M059J (cell line): ENCODE data around the gene ASTN2. TPM values are rescaled to one million over a fixed set of nuclear protein-coding genes. Genes with fewer than 3 reads are reported as not detected.

Experiments used
- DNase-seq: peaks from one replicate; pipeline ENCODE4 v3.0.0-alpha.2; 2012; ENCODE audit warnings: low read depth
- total RNA-seq: library from RNA; depleted of rRNA; stranded (reverse); fragments of >200 nt; shearing (Covaris generic); gene quantifications from 2 replicates; pipeline ENCODE4 v1.2.3, GENCODE V29; 2014

Gene ASTN2
- total RNA-seq, 1 experiment from 2014 or later, result 4.2 TPM

DNA sequence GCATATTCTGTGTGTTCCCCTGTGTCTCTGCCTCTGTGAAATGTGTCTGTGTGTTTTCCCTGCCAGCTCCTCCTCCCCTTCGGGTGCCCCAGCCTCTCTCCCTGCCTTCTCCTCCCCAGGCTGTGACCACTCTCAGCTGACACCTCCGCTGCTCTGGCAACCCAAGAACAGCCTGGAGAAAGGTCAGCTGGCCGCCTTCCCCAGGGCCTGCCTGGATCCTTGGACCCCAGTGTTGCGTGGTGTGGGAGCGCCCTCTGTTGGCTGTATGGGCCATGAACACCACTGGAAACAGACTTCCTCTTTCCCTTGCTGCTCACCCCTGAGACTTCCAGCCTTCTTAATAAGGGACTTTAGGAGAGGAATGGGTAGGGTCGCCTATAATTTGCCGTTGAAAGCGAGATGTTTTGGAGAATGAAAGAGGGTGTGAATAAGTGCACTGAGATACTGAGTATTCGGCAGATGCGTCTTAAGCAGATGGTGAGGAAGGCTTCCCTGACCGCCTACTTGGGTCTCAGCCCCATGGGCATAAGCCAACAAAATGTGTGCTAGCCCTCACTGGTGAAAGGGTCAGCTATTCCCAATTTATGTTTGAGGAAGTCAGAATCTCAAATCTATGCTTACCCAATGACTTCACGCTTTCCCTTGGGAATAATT is 842.6 kb downstream of the ASTN2 start:
- peak; percentile 72 for DNase-seq

DNA sequence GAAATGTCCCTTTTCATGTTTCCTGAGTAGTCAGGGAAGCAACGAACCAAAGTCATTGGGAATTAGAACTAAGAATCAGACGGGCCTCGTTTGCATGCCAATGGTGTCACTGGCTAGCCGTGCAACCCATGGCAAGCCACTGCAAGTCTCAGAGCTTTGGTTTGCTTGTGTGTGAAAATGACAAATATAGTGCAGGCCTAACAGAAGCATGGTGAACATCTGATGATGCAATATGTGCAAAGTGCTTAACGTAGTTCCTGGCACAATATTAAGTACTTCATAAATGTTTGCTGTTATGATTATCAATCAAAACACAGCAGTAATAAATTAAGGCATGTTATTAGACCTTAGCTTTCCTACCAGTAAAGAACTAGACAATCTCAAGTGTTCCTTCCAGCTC is 845.7 kb downstream of the ASTN2 start:
- DNase-seq, result no peak

DNA sequence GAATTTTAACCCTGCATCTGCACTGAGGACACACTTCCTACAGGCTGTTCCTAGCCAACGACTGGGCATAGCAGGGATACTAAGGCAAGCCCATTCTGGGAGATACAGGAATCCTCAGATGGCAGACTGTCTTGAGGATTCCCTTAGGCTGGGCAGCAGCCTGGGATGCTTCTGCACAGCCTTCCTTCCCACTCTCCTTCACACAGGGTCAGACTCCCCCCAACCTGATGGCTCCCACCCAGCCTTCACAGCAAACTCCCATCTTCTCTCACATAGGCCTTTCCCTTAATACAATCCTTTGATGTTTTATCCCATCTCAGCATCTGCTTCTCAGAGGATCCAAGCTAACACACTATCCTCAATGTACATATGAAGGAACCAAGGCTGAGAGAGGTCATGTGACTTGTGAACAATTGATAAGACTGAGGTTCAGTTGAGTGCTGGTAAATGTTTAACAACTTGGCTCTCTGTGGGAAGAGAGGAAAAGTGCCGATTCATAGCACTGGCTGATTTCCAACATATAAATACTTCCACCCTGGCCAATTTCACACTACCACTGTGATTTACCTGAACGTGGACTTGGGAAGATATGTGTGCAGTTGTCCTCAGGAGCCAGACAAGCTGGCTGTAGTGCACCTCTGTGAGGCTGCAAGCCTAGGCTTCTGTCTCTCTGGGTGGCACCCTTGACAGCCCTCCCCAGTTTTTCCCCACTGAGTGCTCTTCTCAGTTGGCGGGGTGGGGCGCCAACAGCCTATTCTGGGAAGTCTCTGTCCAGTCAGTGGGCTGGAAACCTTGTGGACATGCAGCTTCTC is 848.0 kb downstream of the ASTN2 start:
- no peak for DNase-seq

DNA sequence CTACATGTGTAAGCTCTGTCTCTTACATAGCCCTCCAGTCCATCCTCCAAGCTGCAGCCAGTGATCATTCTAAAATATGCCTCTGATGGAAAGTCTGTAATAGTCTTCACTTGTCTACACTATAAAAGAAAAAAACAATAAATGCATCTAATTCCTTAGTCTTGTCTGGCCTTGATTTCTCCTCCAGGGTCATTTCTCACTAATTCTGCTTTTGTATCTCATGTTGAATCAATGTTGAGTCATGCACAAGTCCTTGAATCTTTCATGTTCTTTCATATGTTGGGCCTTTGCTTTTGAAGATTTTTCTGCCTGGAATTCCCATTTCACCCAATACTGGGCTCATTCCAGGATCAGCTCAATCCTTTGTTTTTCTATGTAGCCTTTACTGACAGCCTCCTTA is 848.9 kb downstream of the ASTN2 start:
- DNase-seq, result no peak

DNA sequence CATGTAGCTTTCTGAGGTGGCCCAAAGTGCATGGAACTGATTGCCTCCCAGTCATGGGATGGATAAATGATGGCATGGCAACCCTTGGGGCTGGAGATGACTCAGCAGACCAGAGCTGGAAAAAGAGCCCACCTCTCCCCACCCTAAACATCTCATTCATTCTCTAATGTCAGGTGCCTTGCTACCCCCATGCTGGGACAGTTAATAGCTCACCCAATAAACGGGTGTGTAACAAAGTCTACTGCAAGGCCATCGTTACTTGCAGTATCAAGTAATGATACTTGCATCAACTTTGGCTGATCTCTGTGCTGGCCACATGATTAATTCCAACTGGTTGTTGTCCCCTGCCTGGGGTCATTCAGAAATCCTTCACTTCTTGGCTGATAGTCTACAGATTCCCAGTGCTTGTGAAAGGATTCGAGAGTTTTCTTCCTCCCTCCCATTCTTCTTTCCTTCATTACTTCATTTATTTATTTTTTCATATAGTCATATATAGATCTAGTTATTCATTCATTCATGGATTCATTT is 850.5 kb downstream of the ASTN2 start:
- no peak for DNase-seq

DNA sequence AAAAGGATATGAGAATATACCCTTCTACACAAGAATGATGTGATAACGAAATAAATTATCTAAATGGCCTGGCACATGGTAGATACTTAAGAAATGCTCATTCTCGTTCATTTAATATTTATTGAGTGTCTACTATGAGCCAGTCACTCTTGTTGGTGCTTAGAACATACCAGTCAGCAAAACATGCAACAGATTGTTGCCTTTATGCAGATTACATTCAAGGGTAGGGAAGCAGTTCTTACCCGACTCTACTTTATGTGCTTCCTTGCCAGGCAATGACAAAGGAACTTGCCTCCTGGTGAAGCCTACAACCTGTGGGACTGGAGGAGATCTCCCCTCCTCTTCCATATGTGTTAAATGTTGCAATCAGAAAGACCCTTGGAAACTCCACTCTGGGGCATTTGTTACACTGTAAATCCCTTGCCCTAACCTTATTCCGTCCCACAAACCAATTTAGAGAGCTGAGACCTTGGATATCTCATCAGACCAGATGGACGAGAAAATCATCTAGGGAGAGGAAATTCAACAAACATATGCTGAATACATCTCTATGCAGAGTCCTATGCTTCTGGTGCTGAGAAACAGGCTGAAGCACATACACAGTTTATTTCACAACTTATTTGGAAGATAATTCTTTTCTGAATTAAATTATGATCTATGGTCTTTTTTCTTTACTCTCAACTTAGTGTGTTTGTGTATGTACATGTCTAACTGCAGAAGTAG is 855.9 kb downstream of the ASTN2 start:
- no peak for DNase-seq

DNA sequence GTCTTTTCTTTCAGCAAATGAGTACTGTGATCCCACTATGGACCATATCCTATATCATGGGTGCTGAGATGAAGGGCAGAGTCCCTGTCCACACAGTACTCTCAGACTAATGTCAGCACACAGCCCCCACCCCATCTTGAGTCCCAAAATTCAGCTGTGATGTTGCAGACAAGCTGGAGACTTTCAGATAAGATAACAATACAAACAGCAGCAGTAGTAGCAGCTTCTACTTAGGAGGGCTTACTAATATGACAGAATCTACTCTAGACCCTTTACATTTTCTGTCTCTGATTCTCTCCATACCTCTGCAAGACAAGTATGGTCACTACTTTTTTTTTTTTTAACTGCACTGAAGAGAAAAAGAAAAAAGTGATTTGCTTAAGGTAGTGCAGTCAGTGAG is 856.8 kb downstream of the ASTN2 start:
- no peak for DNase-seq

DNA sequence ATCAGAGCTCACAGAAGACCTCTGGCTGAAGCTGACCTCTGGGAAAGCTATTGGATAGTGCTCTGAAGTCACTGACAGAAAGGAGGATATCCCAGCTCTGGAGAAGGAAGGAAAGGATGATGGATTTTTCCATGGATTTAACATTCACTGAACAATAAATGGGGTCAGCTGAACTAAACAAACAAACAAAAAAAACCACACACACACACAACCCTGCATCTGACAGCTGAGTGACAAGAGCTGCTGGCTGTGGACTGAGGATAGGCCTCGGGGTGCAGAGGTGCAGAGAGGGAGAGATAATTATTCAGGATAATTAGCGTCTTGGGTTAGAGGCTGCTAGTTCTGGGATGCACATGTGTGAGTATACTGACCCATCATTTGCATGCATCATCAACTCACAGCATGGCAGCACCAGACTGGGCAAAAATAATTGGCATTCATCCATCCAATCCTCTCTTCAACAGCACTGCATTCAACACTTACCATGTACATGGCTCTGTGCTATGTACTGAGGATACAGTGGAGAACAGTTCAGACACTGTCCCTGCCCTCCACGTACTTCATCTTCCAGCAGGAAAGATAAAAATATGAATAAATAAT is 859.2 kb downstream of the ASTN2 start:
- DNase-seq, result no peak

DNA sequence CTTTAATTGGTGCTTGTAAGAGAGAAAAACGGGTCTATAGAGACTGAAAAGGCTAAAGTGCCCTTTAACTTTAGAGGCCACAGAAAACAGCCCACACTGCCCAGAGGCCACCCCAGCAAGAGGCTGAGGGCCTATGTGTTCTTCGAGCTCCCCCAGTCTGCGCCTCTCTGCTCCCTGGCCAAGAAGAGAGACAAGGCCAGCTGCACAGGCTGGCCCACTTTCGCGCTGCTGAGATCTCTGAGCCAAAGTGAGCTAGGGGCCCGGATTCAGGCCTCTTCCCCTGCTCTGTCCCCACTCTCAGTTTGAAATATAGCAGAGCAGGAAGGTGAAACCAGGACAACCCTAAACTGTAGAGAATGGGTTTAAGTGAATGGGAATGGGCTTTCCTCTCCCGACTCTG is 859.7 kb downstream of the ASTN2 start:
- no peak for DNase-seq

DNA sequence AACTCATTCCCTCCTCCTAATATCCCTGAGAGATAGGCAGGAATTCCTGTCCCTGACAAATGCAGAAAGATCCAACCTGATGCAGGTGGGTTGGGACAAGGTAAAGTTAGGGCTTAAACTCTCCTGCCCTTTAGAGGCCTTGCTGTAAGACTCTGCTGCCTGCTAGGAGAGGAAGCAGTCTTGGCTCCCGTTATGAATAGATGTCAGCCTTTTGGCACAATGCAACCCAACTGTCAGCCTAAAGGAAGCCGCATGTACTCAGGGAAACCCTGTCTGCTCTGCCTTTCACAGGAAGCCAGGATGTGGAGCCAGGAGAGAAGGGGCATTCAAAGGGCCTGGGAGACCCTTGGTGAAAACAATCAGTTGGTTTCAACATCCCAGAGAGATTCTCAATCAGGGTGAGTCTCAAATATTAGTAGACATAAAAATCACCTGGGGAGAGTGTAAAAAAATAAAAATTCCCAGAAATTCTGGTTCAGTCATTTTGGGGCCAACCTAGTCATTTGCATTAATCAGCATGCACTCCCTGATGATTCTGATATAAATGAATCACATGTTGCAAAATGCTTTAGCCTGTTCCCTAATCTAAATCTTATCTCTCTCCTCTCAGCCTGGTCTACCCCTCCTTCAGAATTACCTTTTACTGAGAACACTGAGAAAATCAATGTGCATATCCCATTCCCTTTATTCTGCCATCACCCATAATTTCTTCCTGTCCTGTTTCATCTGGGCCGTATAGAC is 864.0 kb downstream of the ASTN2 start:
- DNase-seq, result peak; percentile 73

DNA sequence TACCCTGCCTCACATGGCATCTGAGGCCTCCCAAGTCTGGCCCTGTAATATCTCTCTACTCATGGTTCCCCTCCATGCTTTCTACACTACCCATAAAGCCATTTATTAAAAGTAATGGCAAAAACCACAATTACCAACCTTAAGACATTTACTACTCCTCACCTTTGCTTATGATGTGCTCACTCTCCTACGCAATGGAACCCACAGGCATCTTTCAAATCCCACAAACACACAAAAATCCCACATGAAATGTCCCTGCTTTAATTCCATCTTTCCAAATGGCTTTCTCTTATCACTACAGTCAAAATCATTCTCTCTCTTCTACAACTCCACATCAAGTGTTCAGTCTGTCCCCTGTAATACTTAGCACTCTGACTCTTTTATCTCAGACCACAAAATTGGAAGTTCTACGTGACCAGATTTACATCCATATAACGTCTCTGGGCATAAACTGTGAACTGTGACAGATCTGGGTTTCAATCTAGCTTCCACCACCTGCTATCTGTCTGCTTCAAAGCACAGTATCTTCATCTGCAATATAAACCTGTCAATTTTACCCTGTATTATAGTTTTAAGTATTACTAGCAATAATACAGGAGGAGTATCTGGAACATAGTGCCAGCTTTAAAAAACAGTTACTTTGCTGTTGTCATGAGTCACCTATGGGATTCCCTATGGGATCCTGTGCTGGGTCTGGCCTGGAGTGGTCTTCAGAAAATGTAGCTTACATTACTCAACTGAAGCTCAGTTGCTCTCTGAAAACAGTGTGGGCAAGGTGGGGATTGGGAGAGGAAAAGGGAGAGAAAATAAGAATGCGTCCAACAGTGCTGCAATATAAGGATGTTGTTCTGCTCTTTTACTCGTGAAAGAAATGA is 864.8 kb downstream of the ASTN2 start:
- peak; percentile 42 for DNase-seq

DNA sequence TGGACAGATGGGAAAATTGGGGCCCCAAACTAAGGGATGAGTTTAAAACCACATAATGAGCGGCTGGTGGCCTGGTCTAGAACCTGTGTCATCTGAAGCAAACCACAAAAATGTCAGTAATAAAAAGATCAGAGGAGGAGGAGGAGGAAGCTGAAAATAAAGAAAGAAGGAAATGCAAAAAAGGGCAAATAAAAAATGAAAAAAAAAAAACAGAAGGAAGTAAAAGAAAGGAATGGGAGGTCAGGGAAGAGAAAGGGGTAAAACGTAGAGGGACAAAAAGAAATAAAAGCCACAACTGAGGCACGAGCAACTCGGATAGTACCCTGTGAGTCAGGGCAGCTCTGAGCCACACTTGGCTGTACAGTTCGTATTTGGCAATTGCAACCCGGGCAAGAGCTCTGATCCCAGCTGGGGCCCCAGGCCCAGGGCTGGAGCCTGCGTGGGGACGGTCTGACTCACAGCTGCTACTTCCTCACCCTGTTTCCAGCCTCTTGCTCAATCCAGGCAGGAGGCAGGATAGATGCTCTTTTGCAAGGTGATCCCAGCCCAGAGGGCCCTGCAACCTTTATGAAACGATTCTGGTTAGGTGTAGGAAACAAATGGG is 865.7 kb downstream of the ASTN2 start:
- peak; percentile 97 for DNase-seq

DNA sequence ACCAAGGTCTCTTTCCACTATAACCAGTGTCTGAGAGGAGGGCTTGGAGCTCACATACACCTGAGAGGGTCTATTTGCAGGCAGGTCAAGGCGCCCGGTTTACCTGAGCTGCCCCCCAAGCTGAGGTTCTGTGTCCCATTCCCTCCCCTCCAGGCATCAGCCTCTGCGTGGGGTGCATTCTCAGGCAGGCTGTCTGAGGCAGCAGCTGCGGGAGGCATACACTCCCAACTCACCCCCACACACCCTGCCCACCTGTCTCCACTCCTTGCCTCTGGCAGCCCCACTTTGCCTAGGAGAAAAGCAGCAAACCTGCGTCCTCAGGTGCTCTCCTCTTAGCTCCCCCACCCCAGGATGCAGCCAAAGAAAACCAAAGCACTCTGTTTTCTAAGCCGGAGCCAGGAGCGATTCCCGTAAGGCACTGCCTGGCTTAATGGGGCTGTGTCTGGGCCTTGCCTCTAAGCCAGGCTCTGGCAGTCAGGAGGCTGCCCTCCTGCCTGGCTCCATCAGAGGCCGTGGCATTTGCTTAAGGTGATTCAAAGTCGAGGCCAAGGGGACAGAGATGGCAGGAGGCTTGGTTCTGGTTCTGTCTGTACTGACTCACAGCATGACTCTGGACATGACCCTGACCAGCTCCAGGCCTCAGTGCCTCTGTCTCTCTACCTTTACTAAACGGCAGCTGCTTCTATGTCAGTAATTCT is 867.0 kb downstream of the ASTN2 start:
- DNase-seq, result no peak

DNA sequence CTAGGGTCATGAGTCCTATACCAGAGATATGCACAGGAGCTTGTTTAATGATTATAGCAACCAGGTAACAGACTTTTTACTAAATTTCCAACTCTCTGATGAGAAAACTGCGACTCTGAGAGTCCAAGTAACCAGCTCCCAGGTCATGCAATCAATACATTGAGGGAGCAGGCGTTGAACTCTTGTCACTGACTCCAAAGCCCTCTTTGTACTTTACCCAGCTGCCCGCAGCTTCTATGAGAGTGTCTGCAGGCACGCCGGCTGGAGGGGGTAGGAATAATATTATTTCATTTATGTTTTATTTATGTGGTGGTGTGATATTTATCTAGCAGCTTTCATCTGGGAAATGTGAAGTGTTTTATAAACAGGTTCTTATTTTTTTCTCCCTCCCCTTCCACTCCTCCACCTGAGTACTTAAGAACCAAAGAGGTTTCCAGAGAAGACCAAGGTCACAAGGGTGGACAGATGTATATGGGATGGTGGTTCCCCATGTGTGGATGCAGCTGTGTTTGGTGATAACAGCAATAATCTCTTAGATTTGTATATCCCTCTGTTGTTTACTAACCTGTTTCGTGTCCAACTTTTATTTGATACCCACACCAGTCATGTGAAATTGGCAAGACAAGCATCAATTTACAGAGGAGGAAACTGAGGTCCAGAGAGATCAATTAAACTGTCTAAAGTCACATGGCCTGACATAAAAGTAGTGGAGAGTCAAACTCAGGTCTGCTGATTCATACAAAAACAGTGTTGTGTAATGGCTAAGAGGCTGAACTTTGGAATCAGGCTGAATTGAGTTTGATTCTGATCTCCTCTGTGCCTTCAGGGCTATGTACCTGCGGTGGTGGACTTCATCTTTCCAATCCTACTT is 867.9 kb downstream of the ASTN2 start:
- DNase-seq, result peak; percentile 33

DNA sequence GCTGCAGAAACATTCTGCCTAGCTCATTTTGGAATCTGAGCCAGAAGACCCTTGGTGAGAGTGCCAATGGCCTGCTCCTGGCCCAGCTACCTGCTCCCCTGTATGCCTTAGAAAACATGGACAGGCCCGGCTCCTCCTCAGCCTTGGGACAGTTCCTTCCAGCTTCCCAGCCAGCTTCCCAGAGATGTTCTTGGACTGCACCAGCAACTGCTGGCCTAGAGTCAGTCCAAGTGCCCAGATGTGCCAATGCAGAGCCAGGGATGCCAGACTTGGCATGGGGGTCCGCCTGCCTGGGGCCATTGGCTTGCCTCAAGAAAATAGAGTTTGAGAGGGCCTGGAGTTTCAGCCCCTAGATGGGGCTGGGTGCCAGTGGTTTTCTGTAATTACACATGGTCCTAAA is 870.0 kb downstream of the ASTN2 start:
- no peak for DNase-seq

DNA sequence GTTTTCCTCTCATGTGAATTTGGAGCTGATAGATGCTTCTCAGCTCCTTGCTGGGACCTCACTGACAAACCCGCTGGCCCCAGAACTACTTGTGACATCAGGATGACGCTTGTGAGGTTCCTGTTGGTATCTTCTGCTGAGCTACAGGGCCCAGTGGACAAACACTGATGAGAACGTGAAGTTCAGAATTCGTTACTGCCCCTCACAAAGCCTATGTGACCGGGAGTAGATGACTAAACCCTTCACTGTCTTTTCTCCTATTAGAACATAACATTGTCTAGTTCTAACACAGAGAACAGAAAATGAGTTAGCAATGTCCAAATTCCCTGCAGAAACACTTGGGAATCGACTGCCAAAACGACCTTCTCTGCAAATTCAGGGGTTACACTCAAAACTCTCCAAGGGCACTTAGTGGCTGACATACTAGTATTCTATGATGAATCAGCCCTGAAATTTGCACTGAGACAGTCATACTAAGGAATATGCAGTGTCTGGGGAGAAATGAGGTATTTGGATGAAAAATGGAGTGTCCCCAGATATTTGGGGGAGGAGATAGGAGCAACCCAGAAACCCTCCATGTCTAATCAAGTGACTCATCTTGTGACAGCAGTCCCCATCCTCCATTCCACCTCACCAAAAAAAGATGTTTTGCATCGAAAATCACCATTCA is 871.0 kb downstream of the ASTN2 start:
- DNase-seq, result peak; percentile 67

DNA sequence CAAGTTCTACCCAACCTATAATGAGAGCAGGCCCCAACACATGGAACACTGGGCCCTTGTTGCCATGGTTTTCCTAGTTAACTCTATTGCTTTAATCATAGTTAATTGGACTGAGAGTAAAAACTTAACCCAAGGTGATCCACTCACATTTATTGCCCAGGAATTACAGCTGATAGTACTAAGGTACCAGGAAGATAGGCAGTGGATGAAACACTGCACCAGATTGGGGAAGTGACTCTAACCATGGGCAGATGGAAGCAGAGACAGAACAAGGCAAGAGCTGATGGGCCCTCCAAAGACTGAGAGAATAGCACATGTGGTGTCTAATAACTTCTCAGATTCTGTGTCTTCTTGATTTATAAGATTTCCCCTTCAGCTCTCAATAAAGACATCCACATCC is 873.5 kb downstream of the ASTN2 start:
- no peak for DNase-seq

DNA sequence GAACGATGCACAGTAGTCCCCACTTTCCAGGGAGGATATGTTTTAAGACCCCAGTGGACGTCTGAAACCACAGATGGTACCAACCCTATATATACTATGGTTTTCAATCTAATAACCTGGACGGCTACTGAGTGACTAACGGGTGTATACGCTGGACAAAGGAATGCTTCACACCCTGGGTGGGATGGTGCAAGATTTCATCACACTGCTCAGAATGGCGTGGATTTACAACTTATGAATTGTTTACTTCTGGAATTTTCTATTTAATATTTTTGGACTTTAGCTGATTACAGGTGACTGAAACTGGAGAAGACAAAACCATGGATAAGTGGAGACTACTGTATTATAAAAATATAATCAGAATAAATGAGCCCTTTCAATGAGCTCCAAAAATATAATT is 875.3 kb downstream of the ASTN2 start:
- no peak for DNase-seq
